Right ventricle myocardium superior (tissue), 1 donor: ENCODE data around the gene EPS8. TPM values are rescaled to one million over a fixed set of nuclear protein-coding genes. Genes with fewer than 3 reads are reported as not detected.

Experiments
- ATAC-seq: fragments of 200-7000 bp; cut with Tn5 transposase; one replicate; pipeline ENCODE4 v1.9.1; 2020; ENCODE audit warnings: mild to moderate bottlenecking; ENCODE audit not compliant: poor library complexity
- DNase-seq: peaks from one replicate; pipeline ENCODE4 v3.0.0-alpha.2; 2020
- intact Hi-C: fragments of 100-400 bp; cut with DNase I; formaldehyde crosslinking; loops from one replicate; pipeline ENCODE4 v1.11.2; 2022
- total RNA-seq: library from RNA; stranded (reverse); fragmentation: NEBNext Ultra II Directional; extraction: Animal tissue kit (Norgen Biotek cat#: 25700); gene quantifications from one replicate; pipeline ENCODE4 v1.2.1, GENCODE V29; 2021
- donor health status: DM: no; HTN: yes; CAD: no; lungs with severe emphysema.

Gene EPS8
- total RNA-seq, 1 donor from 2014 or later, result 17.5 TPM

GRCh38 chr12:15708396-15709076 is 80.7 kb downstream of the EPS8 start:
- ATAC-seq, result no peak
- intact Hi-C loops, result no loop called here
- no peak for DNase-seq

- intact Hi-C loops, result no loop called here
These were observed 81.5 kb downstream of the EPS8 start for GRCh38 chr12:15707516-15708199.

GRCh38 chr12:15706010-15706676 is 83.0 kb downstream of the EPS8 start:
- DNase-seq, result no peak
- intact Hi-C loops, result no loop called here

More at GRCh38 chr12:15707516-15708199, 81.5 kb downstream of the EPS8 start:
- no peak for DNase-seq
- ATAC-seq, result no peak

GRCh38 chr12:15705606-15706005 is 83.6 kb downstream of the EPS8 start:
- intact Hi-C loops, result no loop called here
- no peak for ATAC-seq
- no peak for DNase-seq

More at GRCh38 chr12:15706010-15706676, 83.0 kb downstream of the EPS8 start:
- peak; percentile 22 for ATAC-seq

GRCh38 chr12:15702276-15702675 is 86.9 kb downstream of the EPS8 start:
- DNase-seq (no peak), ATAC-seq (no peak)
- intact Hi-C loops, result no loop called here

- DNase-seq (no peak), ATAC-seq (peak; percentile 57)
- intact Hi-C loops, result no loop called here
These were observed 87.5 kb downstream of the EPS8 start for GRCh38 chr12:15701631-15702156.

- ATAC-seq (no peak), DNase-seq (no peak)
- intact Hi-C loops, result no loop called here
These were observed 88.0 kb downstream of the EPS8 start for GRCh38 chr12:15701206-15701605.

GRCh38 chr12:15700595-15700994 is 88.6 kb downstream of the EPS8 start:
- intact Hi-C loops, result no loop called here
- ATAC-seq (peak; percentile 82), DNase-seq (no peak)

- intact Hi-C loops, result no loop called here
- DNase-seq, result no peak
- ATAC-seq, result no peak
These were observed 89.3 kb downstream of the EPS8 start for GRCh38 chr12:15699886-15700285.

GRCh38 chr12:15698377-15698871 is 90.8 kb downstream of the EPS8 start:
- DNase-seq (no peak), ATAC-seq (peak; percentile 23)
- intact Hi-C loops, result no loop called here

GRCh38 chr12:15697201-15697600 is 92.0 kb downstream of the EPS8 start:
- intact Hi-C loops, result no loop called here
- ATAC-seq (no peak), DNase-seq (no peak)

GRCh38 chr12:15693228-15693911 is 95.8 kb downstream of the EPS8 start:
- intact Hi-C loops, result no loop called here
- DNase-seq, result no peak
- ATAC-seq, result no peak

GRCh38 chr12:15691388-15691787 is 97.8 kb downstream of the EPS8 start:
- no peak for DNase-seq
- peak; percentile 49 for ATAC-seq
- intact Hi-C loops, result no loop called here

- ATAC-seq (no peak), DNase-seq (no peak)
- intact Hi-C loops, result no loop called here
These were observed 98.9 kb downstream of the EPS8 start for GRCh38 chr12:15690320-15690719.

GRCh38 chr12:15689751-15690191 is 99.4 kb downstream of the EPS8 start:
- intact Hi-C loops, result no loop called here

GRCh38 chr12:15688838-15689625 is 100.2 kb downstream of the EPS8 start:
- ATAC-seq (peak; percentile 49), DNase-seq (no peak)
- intact Hi-C loops, result no loop called here

More at GRCh38 chr12:15689751-15690191, 99.4 kb downstream of the EPS8 start:
- DNase-seq, result no peak
- no peak for ATAC-seq

GRCh38 chr12:15688202-15688736 is 100.9 kb downstream of the EPS8 start:
- ATAC-seq, result peak; percentile 80
- peak; percentile 81 for DNase-seq
- intact Hi-C loops, result no loop called here

- intact Hi-C loops, result no loop called here
- DNase-seq (no peak), ATAC-seq (no peak)
These were observed 101.6 kb downstream of the EPS8 start for GRCh38 chr12:15687583-15687982.
